GM12878 (cell line): ENCODE results near the gene DIABLO.

Experiments used
- CHD2 ChIP-seq: IDR thresholded peaks from 2 replicates; pipeline ENCODE4 v1.6.1; 2011; ENCODE audit warnings: low read depth, low read length, improper control_type of control experiment, borderline replicate concordance
- CREB1 ChIP-seq: IDR thresholded peaks from 2 replicates; pipeline ENCODE4 v1.6.1; 2012; ENCODE audit warnings: low read depth, mild to moderate bottlenecking, inconsistent platforms
- GATAD2B ChIP-seq: fragments of 450-650 bp; conservative IDR thresholded peaks from 2 replicates; pipeline ENCODE4 v1.6.1; 2017; ENCODE audit warnings: low read depth, mild to moderate bottlenecking, moderate library complexity
- HDAC2 ChIP-seq: fragments of 200-600 bp; sonication (generic); IDR thresholded peaks from 2 replicates; pipeline ENCODE4 v1.6.1; 2017
- POLR2A ChIP-seq: IDR thresholded peaks from 2 replicates; pipeline ENCODE4 v1.6.1; 2011; ENCODE audit warnings: low read depth, mild to moderate bottlenecking, low read length
- RBBP5 ChIP-seq: fragments of 200-600 bp; sonication (generic); conservative IDR thresholded peaks from 2 replicates; pipeline ENCODE4 v1.6.1; 2016
- SP1 ChIP-seq: IDR thresholded peaks from one replicate; pipeline ENCODE4 v1.6.1; 2011; ENCODE audit warnings: low read depth, low read length
- YY1 ChIP-seq: IDR thresholded peaks from 2 replicates; pipeline ENCODE4 v1.6.1; 2011; ENCODE audit warnings: low read depth, mild to moderate bottlenecking, low read length
- ZNF274 ChIP-seq: IDR thresholded peaks from one replicate; pipeline ENCODE4 v1.8.0; 2011; ENCODE audit not compliant: insufficient read length, insufficient read depth
- TF ChIP-seq, protein P1 (sequence below), 3 experiments: IDR thresholded peaks in 2 of 3; conservative IDR thresholded peaks in 1 of 3; 2 replicates each; pipeline ENCODE4 v1.5.1; 2011; ENCODE audit warnings: low read depth in 3 of 3, low read length in 3 of 3, mild to moderate bottlenecking in 3 of 3, control low read depth in 2 of 3, moderate library complexity in 2 of 3, inconsistent platforms in 1 of 3, mixed read lengths in 1 of 3; ENCODE audit not compliant: control insufficient read depth in 2 of 3, insufficient read depth in 1 of 3; ENCODE audit errors: extremely low read depth in 1 of 3
- TF ChIP-seq, protein P2 (sequence below): IDR thresholded peaks from 2 replicates; pipeline ENCODE4 v1.6.1; 2011; ENCODE audit warnings: borderline replicate concordance, low read depth, mild to moderate bottlenecking, moderate library complexity, mixed read lengths, low read length; ENCODE audit not compliant: insufficient read depth; ENCODE audit errors: extremely low read length
- TF ChIP-seq, protein P3 (sequence below): IDR thresholded peaks from 2 replicates; pipeline ENCODE4 v1.6.1; 2012; ENCODE audit warnings: low read depth, low read length, improper control_type of control experiment

DNA sequence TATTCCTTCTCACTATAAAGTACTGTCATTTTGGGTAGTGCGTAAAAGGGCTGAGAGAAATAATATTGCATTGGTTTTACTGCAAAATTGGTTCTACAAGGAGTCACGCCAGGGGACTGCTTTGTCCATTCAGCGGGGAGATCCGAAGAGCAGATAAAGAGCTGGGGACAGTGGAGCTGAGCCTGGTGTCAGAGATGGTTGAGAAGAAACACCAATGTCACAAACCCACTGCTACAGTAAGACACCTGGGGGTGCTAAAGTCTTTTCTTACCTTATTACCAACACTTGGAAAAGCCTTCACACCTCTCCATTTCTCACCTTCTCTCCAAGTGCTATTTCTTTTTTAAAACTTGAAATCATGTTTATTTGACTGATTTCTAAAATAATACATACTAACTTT lies 66.0 kb downstream of the DIABLO start:
- TF ChIP-seq, protein P1, sequence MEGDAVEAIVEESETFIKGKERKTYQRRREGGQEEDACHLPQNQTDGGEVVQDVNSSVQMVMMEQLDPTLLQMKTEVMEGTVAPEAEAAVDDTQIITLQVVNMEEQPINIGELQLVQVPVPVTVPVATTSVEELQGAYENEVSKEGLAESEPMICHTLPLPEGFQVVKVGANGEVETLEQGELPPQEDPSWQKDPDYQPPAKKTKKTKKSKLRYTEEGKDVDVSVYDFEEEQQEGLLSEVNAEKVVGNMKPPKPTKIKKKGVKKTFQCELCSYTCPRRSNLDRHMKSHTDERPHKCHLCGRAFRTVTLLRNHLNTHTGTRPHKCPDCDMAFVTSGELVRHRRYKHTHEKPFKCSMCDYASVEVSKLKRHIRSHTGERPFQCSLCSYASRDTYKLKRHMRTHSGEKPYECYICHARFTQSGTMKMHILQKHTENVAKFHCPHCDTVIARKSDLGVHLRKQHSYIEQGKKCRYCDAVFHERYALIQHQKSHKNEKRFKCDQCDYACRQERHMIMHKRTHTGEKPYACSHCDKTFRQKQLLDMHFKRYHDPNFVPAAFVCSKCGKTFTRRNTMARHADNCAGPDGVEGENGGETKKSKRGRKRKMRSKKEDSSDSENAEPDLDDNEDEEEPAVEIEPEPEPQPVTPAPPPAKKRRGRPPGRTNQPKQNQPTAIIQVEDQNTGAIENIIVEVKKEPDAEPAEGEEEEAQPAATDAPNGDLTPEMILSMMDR (IDR thresholded peaks at IDR 0.05 in 2 of 3, conservative IDR thresholded peaks at IDR 0.05 in 1 of 3; ENCODE audit: control insufficient read depth in 2 of 3, extremely low read depth in 1 of 3, insufficient read depth in 1 of 3, low read depth in 3 of 3, low read length in 3 of 3), result peak in 1 of 3 experiments; percentile 39; a peak in 2 of 6 replicates
- TF ChIP-seq CHD2 (no peak), YY1 (no peak), RBBP5 (no peak), ZNF274 (no peak), HDAC2 (no peak), GATAD2B (no peak), POLR2A (no peak), SP1 (no peak), CREB1 (no peak)
- TF ChIP-seq, protein P2, sequence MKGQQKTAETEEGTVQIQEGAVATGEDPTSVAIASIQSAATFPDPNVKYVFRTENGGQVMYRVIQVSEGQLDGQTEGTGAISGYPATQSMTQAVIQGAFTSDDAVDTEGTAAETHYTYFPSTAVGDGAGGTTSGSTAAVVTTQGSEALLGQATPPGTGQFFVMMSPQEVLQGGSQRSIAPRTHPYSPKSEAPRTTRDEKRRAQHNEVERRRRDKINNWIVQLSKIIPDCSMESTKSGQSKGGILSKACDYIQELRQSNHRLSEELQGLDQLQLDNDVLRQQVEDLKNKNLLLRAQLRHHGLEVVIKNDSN, result no peak
- TF ChIP-seq, protein P3, sequence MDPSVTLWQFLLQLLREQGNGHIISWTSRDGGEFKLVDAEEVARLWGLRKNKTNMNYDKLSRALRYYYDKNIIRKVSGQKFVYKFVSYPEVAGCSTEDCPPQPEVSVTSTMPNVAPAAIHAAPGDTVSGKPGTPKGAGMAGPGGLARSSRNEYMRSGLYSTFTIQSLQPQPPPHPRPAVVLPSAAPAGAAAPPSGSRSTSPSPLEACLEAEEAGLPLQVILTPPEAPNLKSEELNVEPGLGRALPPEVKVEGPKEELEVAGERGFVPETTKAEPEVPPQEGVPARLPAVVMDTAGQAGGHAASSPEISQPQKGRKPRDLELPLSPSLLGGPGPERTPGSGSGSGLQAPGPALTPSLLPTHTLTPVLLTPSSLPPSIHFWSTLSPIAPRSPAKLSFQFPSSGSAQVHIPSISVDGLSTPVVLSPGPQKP, result no peak
